Nephron progenitor cell (in vitro differentiated cells): ENCODE measurements around the gene NFRKB.

ENCODE experiments used
- DNase-seq: peaks from one replicate; pipeline ENCODE4 v3.0.0; 2021
- H3K27ac Mint-ChIP-seq: 2 replicates; pipeline ENCODE4 v1.8.0; 2021; ENCODE audit warnings: mild to moderate bottlenecking, moderate library complexity, mixed read lengths
- H3K27me3 Mint-ChIP-seq: 2 replicates; pipeline ENCODE4 v1.8.0; 2021; ENCODE audit warnings: mild to moderate bottlenecking, low read depth, mixed read lengths; ENCODE audit not compliant: poor library complexity
- H3K36me3 Mint-ChIP-seq: 2 replicates; pipeline ENCODE4 v1.8.0; 2021; ENCODE audit warnings: low read depth, mixed read lengths
- H3K4me1 Mint-ChIP-seq: 2 replicates; pipeline ENCODE4 v1.8.0; 2021; ENCODE audit warnings: mixed read lengths
- H3K4me3 Mint-ChIP-seq: 2 replicates; pipeline ENCODE4 v1.8.0; 2021; ENCODE audit warnings: mild to moderate bottlenecking, moderate library complexity, mixed read lengths
- H3K9me3 Mint-ChIP-seq: 2 replicates; pipeline ENCODE4 v1.8.0; 2021; ENCODE audit warnings: mild to moderate bottlenecking, moderate library complexity, mixed read lengths
- TF ChIP-seq, protein P1 (sequence below): fragments of 200-600 bp; sonication (generic); IDR thresholded peaks from 2 replicates; pipeline ENCODE4 v1.5.0; 2021; ENCODE audit warnings: antibody characterized with exemption

Gene NFRKB

DNA sequence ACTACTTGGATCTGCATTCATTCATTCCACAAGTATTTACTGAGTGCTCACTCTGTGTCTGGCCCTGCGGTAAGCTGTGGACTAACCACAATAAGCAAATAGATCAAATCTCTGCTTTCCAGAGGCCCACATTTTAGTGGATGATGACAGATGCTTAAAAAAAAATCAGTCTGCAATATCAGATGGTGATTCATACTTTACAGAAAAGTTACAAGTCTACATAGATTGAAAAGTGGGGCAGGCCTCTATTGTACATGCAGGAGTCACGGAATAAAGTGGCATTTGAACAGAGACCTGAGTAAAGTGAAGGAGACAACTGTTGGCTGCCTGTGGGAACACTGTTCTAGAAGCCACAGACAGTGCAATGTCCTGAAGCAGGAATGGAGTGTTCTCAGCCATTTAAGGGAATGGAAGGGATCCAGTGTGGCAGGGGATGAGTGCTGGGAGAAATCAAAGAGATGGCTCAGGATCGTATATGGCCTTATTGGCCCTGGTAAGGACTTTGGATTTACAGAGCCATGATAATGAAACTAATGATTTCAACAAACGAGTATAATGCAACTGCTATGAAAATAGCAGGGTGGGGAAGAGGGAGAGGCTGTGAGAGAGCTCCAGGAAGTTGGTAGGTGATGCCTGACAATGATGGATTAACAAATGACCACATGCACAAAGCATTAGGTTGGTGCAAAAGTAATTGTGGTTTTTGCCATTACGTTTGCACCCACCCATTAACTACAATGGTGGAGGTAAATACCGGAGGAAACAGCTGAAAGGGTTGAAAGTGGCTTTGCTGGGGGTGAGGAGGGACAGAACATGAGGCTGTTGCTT is 48.7 kb downstream of the NFRKB start:
- peaks cover 9% of the 10 kb centered on the region for H3K4me1 Mint-ChIP-seq
- no peaks in the 10 kb centered on the region for H3K9me3 Mint-ChIP-seq
- TF ChIP-seq, protein P1, sequence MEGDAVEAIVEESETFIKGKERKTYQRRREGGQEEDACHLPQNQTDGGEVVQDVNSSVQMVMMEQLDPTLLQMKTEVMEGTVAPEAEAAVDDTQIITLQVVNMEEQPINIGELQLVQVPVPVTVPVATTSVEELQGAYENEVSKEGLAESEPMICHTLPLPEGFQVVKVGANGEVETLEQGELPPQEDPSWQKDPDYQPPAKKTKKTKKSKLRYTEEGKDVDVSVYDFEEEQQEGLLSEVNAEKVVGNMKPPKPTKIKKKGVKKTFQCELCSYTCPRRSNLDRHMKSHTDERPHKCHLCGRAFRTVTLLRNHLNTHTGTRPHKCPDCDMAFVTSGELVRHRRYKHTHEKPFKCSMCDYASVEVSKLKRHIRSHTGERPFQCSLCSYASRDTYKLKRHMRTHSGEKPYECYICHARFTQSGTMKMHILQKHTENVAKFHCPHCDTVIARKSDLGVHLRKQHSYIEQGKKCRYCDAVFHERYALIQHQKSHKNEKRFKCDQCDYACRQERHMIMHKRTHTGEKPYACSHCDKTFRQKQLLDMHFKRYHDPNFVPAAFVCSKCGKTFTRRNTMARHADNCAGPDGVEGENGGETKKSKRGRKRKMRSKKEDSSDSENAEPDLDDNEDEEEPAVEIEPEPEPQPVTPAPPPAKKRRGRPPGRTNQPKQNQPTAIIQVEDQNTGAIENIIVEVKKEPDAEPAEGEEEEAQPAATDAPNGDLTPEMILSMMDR, result no peak
- H3K36me3 Mint-ChIP-seq, result no peaks in the 10 kb centered on the region
- H3K27me3 Mint-ChIP-seq, result peaks cover 16% of the 10 kb centered on the region
- H3K27ac Mint-ChIP-seq, result peak overlapping the region; percentile 68
- no peak overlapping the region for H3K4me3 Mint-ChIP-seq
- no peak for DNase-seq
